Measurements from ENCODE around the gene ZNF32. TPM values are rescaled to one million over a fixed set of nuclear protein-coding genes. Genes with fewer than 3 reads are reported as not detected.

ZNF32 gene
- total RNA-seq, 1 donor from 2014 or later = 25.7 TPM

DNA sequence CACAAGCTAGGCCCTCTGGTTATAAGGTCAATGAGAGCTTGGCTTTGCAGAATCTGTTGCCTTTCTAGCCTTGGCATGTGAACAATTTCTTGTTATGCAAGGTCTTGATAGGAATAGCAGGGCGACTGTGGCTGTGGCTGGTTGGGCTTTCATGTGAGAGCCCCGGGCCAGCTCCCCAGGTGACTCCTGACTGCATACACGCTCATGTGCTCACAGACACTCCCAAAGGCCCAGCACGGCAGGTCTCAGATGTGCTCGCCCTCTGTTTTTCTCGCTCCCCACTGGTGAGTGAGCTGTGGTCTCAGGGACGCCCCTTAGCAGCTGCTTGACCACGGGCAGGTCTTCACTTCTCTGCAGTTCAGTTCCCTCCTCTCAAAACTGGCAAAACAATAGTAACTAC is 37.1 kb upstream of the ZNF32 start:
- Mint-ChIP-seq H3K27ac (ENCODE audit: unreplicated experiment) (no peak overlapping the region), H3K4me3 (ENCODE audit: unreplicated experiment) (no peak overlapping the region), H3K27me3 (ENCODE audit: unreplicated experiment) (peaks cover 9% of the 10 kb centered on the region), H3K36me3 (ENCODE audit: low read depth, unreplicated experiment) (no peaks in the 10 kb centered on the region), H3K9me3 (ENCODE audit: unreplicated experiment) (no peaks in the 10 kb centered on the region), H3K4me1 (ENCODE audit: unreplicated experiment) (peaks cover 3% of the 10 kb centered on the region)
- no peak for DNase-seq (ENCODE audit: low spot score)
- TF ChIP-seq, protein P1, sequence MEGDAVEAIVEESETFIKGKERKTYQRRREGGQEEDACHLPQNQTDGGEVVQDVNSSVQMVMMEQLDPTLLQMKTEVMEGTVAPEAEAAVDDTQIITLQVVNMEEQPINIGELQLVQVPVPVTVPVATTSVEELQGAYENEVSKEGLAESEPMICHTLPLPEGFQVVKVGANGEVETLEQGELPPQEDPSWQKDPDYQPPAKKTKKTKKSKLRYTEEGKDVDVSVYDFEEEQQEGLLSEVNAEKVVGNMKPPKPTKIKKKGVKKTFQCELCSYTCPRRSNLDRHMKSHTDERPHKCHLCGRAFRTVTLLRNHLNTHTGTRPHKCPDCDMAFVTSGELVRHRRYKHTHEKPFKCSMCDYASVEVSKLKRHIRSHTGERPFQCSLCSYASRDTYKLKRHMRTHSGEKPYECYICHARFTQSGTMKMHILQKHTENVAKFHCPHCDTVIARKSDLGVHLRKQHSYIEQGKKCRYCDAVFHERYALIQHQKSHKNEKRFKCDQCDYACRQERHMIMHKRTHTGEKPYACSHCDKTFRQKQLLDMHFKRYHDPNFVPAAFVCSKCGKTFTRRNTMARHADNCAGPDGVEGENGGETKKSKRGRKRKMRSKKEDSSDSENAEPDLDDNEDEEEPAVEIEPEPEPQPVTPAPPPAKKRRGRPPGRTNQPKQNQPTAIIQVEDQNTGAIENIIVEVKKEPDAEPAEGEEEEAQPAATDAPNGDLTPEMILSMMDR (IDR thresholded peaks at IDR 0.05; ENCODE audit: unreplicated experiment) = no peak

DNA sequence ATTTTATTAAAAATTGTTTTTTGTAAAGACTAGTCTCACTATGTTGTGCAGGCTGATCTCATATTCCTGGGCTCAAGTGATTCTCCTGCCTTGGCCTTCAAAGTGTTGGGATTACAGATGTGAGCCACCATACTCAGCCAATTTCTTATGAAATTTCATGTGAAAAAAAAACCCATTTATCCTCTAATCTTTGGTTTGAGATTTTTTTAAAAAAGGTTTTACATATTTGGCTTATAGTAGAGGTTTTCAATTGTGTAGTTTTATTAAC is 35.5 kb upstream of the ZNF32 start:
- Mint-ChIP-seq H3K9me3 (ENCODE audit: unreplicated experiment) (no peaks in the 10 kb centered on the region), H3K36me3 (ENCODE audit: low read depth, unreplicated experiment) (no peaks in the 10 kb centered on the region), H3K27me3 (ENCODE audit: unreplicated experiment) (peaks cover 6% of the 10 kb centered on the region), H3K4me3 (ENCODE audit: unreplicated experiment) (no peak overlapping the region), H3K4me1 (ENCODE audit: unreplicated experiment) (no peaks in the 10 kb centered on the region), H3K27ac (ENCODE audit: unreplicated experiment) (no peak overlapping the region)
- no peak for DNase-seq (ENCODE audit: low spot score)
- TF ChIP-seq, protein P1 (IDR thresholded peaks at IDR 0.05; ENCODE audit: unreplicated experiment) = no peak

DNA sequence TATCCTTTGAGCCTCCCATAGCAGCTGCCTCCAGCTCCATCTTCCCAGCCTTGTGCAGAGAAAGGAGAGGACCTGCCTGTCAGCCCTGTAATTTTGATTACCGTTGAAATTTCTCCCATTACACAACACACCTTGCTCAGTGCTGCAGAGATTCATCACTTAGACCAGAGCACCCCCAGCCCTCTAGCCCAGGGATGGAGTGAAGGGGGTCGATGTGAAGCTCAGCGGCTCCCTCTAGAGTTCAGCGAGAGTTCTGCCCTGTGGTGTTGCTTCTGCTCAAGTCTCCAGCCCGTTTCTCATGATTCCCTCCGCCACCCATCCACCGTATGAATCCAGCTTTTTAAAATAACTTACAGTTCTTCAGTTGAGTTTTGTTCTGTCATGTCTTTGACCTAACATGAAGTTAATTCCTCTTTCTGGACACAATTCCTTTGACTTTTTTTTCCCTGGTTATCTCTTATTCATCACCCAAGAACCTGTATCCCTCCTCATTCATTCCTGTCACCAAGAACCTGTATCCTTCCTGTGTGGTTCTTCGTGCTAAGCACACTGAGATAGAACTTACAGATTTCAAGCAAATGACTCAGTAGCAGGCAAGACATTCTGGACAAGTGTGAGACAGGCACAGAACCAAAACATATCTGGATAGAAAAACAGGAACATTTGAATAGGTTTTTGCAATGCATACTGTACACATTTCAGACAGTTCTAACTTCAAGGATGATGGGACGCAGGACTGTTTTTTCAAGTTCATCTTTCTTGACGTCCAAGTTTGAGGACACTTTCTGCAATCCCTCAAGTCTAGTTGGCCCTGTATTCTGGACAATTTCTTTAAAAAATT is 35.0 kb upstream of the ZNF32 start:
- Mint-ChIP-seq H3K36me3 (ENCODE audit: low read depth, unreplicated experiment) (no peaks in the 10 kb centered on the region), H3K27ac (ENCODE audit: unreplicated experiment) (no peak overlapping the region), H3K9me3 (ENCODE audit: unreplicated experiment) (no peaks in the 10 kb centered on the region), H3K4me3 (ENCODE audit: unreplicated experiment) (no peak overlapping the region), H3K4me1 (ENCODE audit: unreplicated experiment) (no peaks in the 10 kb centered on the region), H3K27me3 (ENCODE audit: unreplicated experiment) (peaks cover 5% of the 10 kb centered on the region)
- DNase-seq (ENCODE audit: low spot score) = peak; percentile 53
- TF ChIP-seq, protein P1 (IDR thresholded peaks at IDR 0.05; ENCODE audit: unreplicated experiment) = peak; percentile 66

DNA sequence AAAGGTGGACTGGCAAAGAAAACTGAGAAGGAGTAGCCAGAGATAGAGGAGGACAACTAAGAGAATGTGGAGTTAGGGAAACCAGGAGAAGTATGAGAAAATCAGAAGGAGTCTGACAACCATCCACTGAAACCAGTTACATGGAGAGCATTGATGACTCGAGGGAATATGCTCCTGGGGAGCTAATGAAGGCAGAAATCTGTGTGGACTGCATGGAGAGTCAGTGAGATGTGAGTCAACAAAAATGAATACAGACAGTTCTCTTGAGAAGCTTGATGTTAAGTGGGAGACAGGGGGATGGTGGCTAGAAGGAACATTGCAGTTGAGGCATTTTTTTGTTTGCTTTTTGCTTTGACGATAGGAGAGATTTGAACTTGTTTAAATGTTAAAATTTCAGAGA is 34.3 kb upstream of the ZNF32 start:
- DNase-seq (ENCODE audit: low spot score) = no peak
- H3K4me3 Mint-ChIP-seq (ENCODE audit: unreplicated experiment) = no peak overlapping the region
- no peaks in the 10 kb centered on the region for H3K4me1 Mint-ChIP-seq (ENCODE audit: unreplicated experiment)
- H3K27me3 Mint-ChIP-seq (ENCODE audit: unreplicated experiment) = peaks cover 7% of the 10 kb centered on the region
- TF ChIP-seq, protein P1 (IDR thresholded peaks at IDR 0.05; ENCODE audit: unreplicated experiment) = no peak
- H3K9me3 Mint-ChIP-seq (ENCODE audit: unreplicated experiment) = no peaks in the 10 kb centered on the region
- no peak overlapping the region for H3K27ac Mint-ChIP-seq (ENCODE audit: unreplicated experiment)
- H3K36me3 Mint-ChIP-seq (ENCODE audit: low read depth, unreplicated experiment) = no peaks in the 10 kb centered on the region

DNA sequence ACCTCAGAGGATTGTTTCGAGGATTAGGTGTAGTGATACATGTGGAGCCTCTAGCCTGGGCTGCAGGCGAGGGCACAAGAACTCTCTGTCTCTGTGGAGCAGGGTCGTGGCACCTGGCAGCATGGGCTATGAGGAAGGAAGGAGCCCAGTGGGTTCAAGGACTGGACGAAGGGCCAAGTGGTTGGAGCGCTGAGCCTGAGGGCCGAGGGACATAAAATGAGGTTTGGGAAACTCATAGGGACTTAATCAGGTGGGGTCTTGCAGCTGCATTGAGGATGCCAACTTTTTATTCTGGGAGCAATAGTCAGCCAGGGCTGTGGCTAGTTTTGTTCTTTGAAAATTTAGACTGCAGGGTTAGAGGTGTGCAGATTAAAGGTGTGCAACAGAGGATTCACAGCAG is 33.0 kb upstream of the ZNF32 start:
- Mint-ChIP-seq H3K9me3 (ENCODE audit: unreplicated experiment) (no peaks in the 10 kb centered on the region), H3K4me3 (ENCODE audit: unreplicated experiment) (no peak overlapping the region), H3K27me3 (ENCODE audit: unreplicated experiment) (peaks cover 3% of the 10 kb centered on the region), H3K36me3 (ENCODE audit: low read depth, unreplicated experiment) (no peaks in the 10 kb centered on the region), H3K4me1 (ENCODE audit: unreplicated experiment) (no peaks in the 10 kb centered on the region), H3K27ac (ENCODE audit: unreplicated experiment) (no peak overlapping the region)
- TF ChIP-seq, protein P1 (IDR thresholded peaks at IDR 0.05; ENCODE audit: unreplicated experiment) = no peak
- DNase-seq (ENCODE audit: low spot score) = no peak

All from endothelial cell (in vitro differentiated cells).